HG03139 (cell line): ENCODE results near the gene RUBCN.
A peak's percentile ranks its signal among the peaks of the same experiment; 100 is the strongest.

Source experiments
- ATAC-seq: cut with Tn5 transposase; IDR thresholded peaks from one replicate; pipeline ENCODE4 v1.9.1; 2021; ENCODE audit not compliant: unreplicated experiment

The RUBCN gene

DNA sequence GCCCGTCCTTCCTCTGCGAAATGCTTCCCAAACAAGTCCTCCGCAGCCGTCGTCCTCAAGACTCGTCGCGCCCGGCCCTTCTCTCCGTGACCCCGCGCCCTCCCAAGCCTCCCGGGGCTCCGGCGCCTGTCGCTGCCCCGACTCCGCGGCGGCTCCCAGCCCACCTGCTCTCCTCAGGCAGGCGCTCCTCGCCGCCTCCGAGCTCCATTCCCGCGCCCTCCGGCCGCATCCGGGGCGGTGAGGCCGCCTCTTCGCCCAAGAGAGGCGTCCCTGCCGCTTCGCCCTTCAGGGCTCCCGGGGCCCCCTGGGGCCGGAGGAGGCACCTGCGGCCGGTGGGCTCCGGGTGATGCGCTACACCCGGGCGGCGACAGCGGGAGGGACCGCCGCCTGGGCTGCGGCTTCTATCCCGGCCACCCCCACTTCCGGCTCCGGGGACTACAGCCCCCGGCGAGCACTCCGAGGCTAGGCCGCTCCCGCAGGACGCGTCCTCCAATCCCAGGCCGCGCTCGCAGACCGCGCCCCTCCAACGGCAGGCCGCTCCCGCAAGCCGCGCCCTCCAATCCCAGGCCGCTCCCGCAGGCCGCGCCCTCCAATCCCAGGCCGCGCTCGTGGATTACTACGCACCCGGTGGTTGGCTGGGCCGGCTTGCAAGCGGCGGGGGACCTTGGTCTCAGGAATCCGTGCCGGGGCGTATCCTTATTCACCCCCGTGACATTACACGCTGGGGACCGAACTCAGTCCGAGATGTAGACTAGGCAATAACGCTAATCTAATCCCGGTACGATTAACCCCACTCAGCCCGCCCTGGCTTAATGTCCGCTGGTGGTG is at the start of gene RUBCN:
RUBCN (minus strand) TSS at position 414 of the 828 bp plus-strand sequence; CDS start at position 229, 185 bp downstream.
- ATAC-seq: peak; percentile 85

- no peak for ATAC-seq
These were observed 47.4 kb upstream of the RUBCN start for GRCh38 chr3:197784019-197784585.

DNA sequence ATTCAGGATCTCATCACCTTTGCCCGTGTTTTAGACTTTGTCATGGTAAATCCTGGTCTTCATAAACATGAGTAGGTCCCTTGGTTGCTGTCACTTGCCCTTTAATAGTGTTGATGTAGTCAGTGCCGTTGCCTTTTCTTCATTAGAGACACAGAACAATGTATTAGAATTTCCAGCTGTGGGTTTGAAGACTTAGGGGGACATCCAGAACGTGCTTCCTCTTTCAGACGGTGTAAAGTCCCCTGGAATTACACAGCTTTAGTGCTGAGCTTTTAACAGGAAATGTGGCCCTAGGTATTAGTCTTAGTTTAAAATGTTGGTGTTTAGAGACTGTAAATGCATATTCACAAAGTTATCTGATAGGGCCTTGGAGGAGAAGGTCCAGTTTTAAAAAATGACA is 45.5 kb upstream of the RUBCN start:
- ATAC-seq: no peak

DNA sequence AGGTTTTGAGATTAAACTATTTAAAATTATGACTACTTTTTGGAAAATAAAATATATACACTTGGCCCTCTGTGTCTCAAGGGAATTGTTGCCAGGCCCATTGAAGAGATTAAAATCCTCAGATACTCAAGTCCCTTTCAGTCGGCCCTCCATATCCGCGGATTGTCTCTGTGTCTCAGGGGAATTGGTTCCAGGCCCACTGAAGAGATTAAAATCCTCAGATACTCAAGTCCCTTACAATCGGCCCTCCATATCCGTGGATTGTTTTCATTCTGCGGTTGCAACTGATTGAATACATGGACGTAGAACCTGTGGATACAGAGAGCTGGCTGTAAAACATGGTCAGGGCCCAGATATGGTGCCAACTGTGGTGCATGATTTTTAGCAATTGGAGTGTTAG is 38.6 kb upstream of the RUBCN start:
- no peak for ATAC-seq

DNA sequence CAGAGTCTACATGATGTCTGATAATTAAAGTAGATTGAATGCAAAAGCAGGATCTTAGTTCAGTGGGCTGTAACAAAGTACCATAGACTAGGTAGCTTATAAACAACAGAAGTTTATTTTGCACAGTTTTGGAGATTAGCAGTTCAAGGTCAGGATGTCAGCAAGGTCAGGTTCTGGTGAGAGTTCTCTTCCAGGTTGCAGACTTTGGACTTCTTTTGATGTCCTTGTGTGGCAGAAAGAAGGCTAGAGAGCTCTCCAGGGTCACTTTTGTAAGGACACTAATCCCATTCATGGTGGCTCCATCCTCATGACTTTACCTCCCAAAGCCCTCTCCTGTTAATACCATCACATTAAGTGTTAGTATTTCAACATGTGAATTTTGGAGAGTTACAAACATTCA is 25.1 kb upstream of the RUBCN start:
- no peak for ATAC-seq

DNA sequence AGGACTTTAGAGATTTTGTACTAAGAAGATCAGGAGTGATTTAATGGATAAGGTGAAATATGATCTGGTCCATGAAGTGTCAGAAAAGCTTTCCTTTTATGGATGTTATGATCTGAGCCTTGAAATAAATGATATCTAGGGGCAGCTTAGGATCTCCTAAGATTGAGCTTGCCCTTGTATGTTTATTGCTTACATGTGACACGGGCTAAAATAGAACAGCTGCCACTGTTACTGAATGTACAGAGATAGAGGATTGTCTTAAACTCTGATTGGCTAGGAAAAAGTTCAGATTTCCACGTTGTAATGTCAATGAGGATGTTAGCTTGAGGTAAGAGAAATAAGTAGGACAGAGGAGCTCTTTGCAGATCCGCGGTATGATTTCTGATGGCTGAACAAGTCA is 21.8 kb upstream of the RUBCN start:
- ATAC-seq: no peak

DNA sequence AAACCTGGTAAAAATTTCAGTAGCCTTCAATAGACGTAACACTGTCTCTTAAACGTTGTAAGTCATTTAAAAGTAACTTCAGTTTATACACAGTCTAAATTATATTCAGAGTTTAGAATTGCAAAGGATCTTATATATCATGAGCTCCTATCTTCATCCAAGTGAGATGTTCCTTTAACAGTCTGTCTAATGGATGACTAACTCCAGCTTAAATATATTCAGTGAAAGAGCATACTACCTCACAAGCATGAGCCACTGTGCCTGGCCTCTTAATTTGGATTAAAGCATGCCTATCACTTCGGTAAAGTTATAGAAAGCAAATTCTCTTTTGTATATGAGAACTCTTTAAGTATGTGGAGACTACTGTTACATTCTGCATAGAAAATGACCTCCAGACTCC is 20.0 kb upstream of the RUBCN start:
- no peak for ATAC-seq

- ATAC-seq: no peak
These were observed 16.6 kb upstream of the RUBCN start for GRCh38 chr3:197753263-197753662.

DNA sequence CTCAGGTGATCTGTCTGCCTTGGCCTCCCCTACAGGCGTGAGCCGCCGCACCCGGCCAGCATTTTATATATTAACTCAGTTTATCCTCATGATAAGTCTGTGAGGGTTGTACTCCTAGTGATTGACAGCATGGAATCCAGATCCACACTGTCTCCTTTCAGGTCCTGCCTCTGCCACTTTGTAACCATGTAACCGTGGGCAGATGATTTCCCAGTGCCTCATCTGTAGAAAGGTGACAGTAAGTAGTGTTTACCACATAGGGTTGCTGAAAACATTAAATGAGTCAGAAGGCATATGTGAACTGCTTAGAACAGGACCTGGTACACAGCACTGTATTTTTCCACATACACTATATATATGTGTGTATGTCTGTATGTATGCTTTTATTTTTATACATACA is 15.4 kb upstream of the RUBCN start:
- ATAC-seq: no peak

GRCh38 chr3:197750858-197751737 is 14.4 kb upstream of the RUBCN start:
- ATAC-seq: no peak

- peak; percentile 42 for ATAC-seq
These were observed 13.7 kb upstream of the RUBCN start for GRCh38 chr3:197750396-197750831.

GRCh38 chr3:197749601-197750395 is 13.1 kb upstream of the RUBCN start, which contains the start of gene FYTTD1:
FYTTD1 (plus strand) TSS chr3:197749883; CDS start chr3:197749972, 89 bp downstream.
- ATAC-seq: peak; percentile 72

DNA sequence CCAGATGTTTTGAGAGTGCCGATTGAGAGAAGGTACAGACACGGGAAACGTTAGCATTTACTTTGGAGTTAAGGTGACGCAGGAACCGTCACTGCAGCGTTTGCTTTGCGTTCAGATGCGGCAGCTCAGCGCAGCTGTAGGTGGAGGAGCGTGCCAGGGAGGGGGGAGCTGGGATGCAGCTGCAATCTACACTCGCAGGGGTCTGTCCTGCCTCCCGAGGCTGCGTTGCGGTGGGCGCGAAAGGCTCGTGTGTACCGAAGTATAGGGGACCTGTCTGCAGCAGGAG is 12.6 kb upstream of the RUBCN start:
- peak; percentile 18 for ATAC-seq

DNA sequence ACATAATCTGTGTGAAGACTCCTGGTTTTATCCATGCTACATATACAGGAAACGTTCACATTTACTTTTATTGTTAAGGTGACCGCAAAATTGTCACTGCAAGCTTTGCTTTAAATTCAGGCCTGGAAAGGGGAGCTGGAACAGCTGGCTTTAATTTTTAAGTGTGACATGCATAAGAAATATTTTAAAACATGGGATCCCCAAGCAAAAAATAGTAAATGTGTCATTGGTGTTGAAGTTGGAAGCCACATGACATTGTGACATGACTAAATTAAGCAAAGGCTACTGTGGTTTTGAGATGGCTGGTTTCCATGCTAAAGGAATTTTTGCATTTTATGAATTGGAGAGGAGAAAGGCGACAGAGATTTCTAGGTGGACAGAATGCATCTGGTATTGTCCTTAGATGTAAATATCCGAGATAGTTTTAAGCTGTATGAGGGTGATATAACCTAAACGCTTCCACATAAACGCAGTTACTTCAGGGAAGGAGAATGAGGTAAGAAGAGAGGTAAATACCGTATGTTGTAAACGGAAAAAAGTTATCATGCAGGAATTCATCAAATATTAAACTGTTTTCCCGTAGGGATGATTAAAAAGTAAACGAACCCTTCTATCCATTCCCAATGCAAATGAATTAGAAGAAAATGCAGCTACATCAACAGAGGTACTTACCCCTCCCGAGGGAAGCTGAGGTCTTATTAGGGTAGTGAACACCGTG is 12.1 kb upstream of the RUBCN start:
- no peak for ATAC-seq

DNA sequence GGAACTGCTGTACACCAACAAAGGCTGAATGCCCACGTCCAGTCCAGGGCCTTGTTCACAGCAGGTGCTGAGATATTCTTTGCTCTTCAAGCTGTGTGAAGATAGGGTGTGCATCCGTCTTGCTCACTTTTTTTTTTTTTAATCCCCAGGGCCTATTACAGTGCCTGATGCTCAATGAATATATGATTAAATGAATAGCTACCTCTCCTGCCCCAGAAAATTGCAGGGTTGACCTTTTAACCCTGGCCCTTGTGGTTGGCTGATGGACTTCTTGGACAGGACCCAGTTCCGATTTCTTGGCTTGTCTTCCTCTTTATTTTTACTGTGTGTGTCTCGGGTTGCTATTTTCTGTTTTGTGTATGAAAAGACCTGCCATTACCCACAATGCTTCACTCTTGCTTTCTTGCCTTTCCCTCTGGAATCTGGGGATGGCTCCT is 10.1 kb upstream of the RUBCN start:
- no peak for ATAC-seq

- no peak for ATAC-seq
These were observed 9.5 kb upstream of the RUBCN start for GRCh38 chr3:197746209-197746608.

DNA sequence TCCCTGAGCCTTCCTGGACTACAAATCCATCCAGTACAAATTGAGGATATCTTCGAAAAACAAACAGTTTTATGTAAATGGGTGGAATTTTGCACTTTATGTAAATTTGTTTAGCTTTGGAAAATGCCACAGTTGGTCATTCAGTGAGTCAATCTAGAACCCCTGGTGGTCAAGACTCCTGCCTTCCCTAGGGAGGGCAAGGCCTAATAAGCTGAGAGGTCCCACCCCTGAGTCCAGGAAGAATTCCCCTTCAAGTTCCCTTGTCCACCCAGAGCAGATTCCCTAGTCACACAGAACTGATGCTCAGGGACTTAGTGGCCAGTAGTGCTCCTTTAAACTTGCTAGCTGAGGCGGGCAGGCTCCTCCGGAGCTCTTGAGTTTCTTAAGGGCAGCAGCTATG is 6.1 kb upstream of the RUBCN start:
- ATAC-seq: no peak

DNA sequence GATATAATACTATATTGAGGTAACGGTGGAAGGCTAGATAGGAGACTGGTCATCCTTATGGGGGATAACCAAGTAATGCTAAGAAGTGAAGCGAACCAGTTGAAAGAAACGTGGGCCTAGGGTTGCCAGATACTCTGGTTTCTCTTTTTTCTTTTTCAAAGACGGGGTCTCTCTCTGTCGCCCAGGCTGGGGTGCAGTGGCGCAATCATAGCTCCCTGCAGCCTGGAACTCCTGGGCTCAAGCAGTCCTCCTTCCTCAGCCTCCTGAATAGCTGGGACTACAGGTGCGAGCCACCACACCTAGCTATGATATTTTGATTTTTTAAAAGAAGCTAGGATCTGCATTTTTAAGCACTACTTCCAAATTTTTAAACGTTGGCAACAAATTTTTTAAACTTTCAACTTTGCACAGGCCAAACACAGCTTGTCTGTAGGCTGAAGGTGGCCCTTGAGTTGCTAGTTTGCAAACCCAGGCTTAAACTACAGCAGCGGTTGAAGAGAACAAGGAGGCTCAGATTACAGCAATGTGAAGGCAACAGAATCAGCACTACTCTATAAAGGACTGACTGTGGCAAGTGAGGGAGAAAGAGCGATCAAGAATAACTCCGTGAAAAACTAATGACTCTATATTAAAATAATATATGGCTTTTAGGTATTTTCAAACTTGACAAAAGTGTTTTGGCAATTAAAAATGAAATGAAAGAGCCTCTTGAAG is 1.2 kb upstream of the RUBCN start:
- ATAC-seq: no peak

DNA sequence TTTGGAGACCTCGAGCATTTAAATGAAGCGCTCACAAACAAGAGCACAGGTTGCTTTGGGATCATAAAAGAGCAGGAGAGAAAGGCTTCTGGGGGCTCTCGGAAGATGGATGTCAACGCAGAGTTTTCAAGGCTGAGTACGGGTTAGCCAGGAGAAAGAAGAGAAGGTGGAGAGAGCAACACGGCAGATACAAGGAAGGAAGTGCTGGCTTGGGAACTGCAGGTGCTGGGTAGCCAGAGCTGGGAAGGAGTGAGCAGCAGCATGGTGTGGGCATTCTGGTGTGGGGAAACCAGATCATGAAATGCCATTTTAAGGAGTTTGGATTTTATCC is 580 bp upstream of the RUBCN start:
- ATAC-seq: no peak

DNA sequence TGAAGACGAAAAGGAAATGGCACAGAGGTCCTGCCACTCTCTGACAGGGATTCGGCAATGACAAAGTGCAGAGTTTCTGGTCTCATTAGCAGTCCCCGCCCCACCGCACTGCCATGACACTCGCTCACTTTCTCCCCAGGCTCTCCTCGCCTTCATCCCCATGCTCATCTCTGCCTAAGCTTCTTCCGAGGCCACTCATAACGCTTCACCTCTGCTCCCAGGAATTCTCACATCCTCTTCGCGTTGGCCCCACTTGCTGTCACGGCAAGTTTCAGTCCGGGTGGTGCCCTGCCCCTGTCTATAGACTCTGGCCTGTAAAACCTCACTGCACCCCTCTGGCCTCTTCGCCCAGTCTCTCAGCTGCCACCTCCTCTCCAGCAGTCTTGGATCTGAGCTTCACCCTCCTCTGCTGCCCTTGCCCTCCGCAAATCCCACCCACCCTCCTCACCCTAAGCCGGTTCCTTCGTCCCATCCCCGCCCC is 654 bp downstream of the RUBCN start:
- ATAC-seq: no peak
